Endothelial cell of umbilical vein (primary cell): ENCODE measurements around the gene IL3RA. TPM values are rescaled to one million over a fixed set of nuclear protein-coding genes. Genes with fewer than 3 reads are reported as not detected.

Experiments
- BruUV-seq: library from RNA; stranded (reverse); fragments of 400-500 nt; replicated peaks from 2 replicates; lab custom pipeline; 2021; lab: Mats Ljungman, UMichigan
- CTCF ChIA-PET: fragments of 300-600, 350-600 bp; sonication (Branson Sonifier 250); formaldehyde crosslinking; loops from one replicate; lab custom pipeline; 2021; ENCODE audit warnings: antibody characterized with exemption, inconsistent platforms; lab: Charles Lee
- POLR2A ChIA-PET: fragments of 300-600, 350-600 bp; sonication (Branson Sonifier 250); formaldehyde crosslinking; loops from one replicate; lab custom pipeline; 2021; ENCODE audit warnings: antibody characterized with exemption, inconsistent platforms; lab: Charles Lee
- DNase-seq: peaks from one replicate; pipeline ENCODE4 v3.0.0-alpha.2; 2011; ENCODE audit warnings: low read depth, low spot score
- FAIRE-seq: peaks from 2 replicates; lab custom pipeline; 2011; peaks lifted over from hg19 to GRCh38; lab: Jason Lieb, UNC
- H2AFZ ChIP-seq: 2 replicates; pipeline ENCODE4 v1.6.0; 2012; ENCODE audit warnings: low read depth, low read length, control low read depth, inconsistent platforms
- H3K27ac ChIP-seq: 2 replicates; pipeline ENCODE4 v1.5.1; 2011; ENCODE audit warnings: low read depth, mild to moderate bottlenecking, control low read depth, low read length, moderate library complexity; ENCODE audit not compliant: insufficient read depth
- H3K27me3 ChIP-seq, 2 experiments: 2 replicates each; pipeline versions ENCODE4 v1.6.0 to v1.6.1; 2011; ENCODE audit warnings: low read length in 2 of 2, mixed read lengths in 1 of 2; ENCODE audit not compliant: control insufficient read depth in 2 of 2, insufficient read depth in 2 of 2
- H3K36me3 ChIP-seq, 2 experiments: 2 replicates in 1 of 2; 3 replicates in 1 of 2; pipeline ENCODE4 v1.5.1; 2011; ENCODE audit warnings: low read length in 2 of 2, mild to moderate bottlenecking in 1 of 2, moderate library complexity in 1 of 2; ENCODE audit not compliant: control insufficient read depth in 2 of 2, insufficient read depth in 2 of 2; ENCODE audit errors: extremely low read depth in 1 of 2
- H3K4me1 ChIP-seq: 3 replicates; pipeline ENCODE4 v1.5.1; 2011; ENCODE audit warnings: mild to moderate bottlenecking, low read length; ENCODE audit not compliant: control insufficient read depth, insufficient read depth; ENCODE audit errors: extremely low read depth
- H3K4me2 ChIP-seq: 2 replicates; pipeline ENCODE4 v1.6.1; 2011; ENCODE audit warnings: low read length, control low read depth, mixed read lengths; ENCODE audit not compliant: insufficient read depth
- H3K4me3 ChIP-seq, 3 experiments: fragments of 200-600 bp in 1 of 3; sonication (generic), shearing (Covaris generic) in 1 of 3; replicated peaks in 1 of 3; 2 replicates each; pipeline ENCODE4 v1.5.1; 2011 to 2016; ENCODE audit warnings: control low read depth in 3 of 3, low read length in 3 of 3, mild to moderate bottlenecking in 2 of 3, inconsistent platforms in 1 of 3, low read depth in 1 of 3, moderate library complexity in 1 of 3; ENCODE audit not compliant: insufficient read depth in 1 of 3
- H3K79me2 ChIP-seq: 2 replicates; pipeline ENCODE4 v1.6.0; 2012; ENCODE audit warnings: low read length, inconsistent platforms; ENCODE audit not compliant: control insufficient read depth, insufficient read depth
- H3K9ac ChIP-seq: replicated peaks from 2 replicates; pipeline ENCODE3; 2011; ENCODE audit warnings: low read length, control low read depth; ENCODE audit not compliant: insufficient read depth; ENCODE audit errors: extremely low read depth
- H3K9me1 ChIP-seq: replicated peaks from 3 replicates; pipeline ENCODE4 v1.6.0; 2011; ENCODE audit warnings: mild to moderate bottlenecking, low read length; ENCODE audit not compliant: control insufficient read depth, insufficient read depth; ENCODE audit errors: extremely low read depth
- H3K9me3 ChIP-seq: replicated peaks from 2 replicates; pipeline ENCODE4 v1.5.1; 2012; ENCODE audit warnings: low read length, inconsistent platforms; ENCODE audit not compliant: control insufficient read depth, insufficient read depth
- H4K20me1 ChIP-seq: replicated peaks from 2 replicates; pipeline ENCODE3; 2011; ENCODE audit warnings: mild to moderate bottlenecking, low read length; ENCODE audit not compliant: control insufficient read depth, insufficient read depth; ENCODE audit errors: extremely low read depth
- CTCF ChIP-seq, 2 donors: IDR thresholded peaks; 1 replicate in 1 of 2; 2 replicates in 1 of 2; pipeline ENCODE4 v1.5.1; 2011; ENCODE audit warnings: low read length in 2 of 2, mild to moderate bottlenecking in 2 of 2, moderate library complexity in 2 of 2, control low read depth in 1 of 2, inconsistent platforms in 1 of 2, low read depth in 1 of 2; ENCODE audit not compliant: insufficient read depth in 1 of 2; ENCODE audit errors: extremely low read depth in 1 of 2
- EZH2 ChIP-seq: IDR thresholded peaks from 2 replicates; pipeline ENCODE4 v1.6.1; 2012; ENCODE audit warnings: borderline replicate concordance, low read depth, mild to moderate bottlenecking, moderate library complexity, low read length, inconsistent platforms; ENCODE audit not compliant: severe bottlenecking
- FOS ChIP-seq: IDR thresholded peaks from 2 replicates; pipeline ENCODE4 v1.6.1; 2011; ENCODE audit warnings: mild to moderate bottlenecking, low read length, moderate library complexity, borderline replicate concordance; ENCODE audit not compliant: insufficient read depth
- GATA2 ChIP-seq: IDR thresholded peaks from 2 replicates; pipeline ENCODE4 v1.7.0; 2011; ENCODE audit warnings: low read depth, mild to moderate bottlenecking, moderate library complexity, mixed read lengths, low read length; ENCODE audit not compliant: insufficient read length, insufficient read depth
- JUN ChIP-seq: IDR thresholded peaks from 2 replicates; pipeline ENCODE4 v1.6.1; 2011; ENCODE audit warnings: borderline replicate concordance, low read depth; ENCODE audit not compliant: insufficient read length, insufficient read depth
- MAX ChIP-seq: IDR thresholded peaks from 2 replicates; pipeline ENCODE4 v1.6.1; 2011; ENCODE audit not compliant: insufficient read depth, insufficient read length
- MYC ChIP-seq: IDR thresholded peaks from one replicate; pipeline ENCODE4 v1.6.1; 2011; ENCODE audit warnings: mild to moderate bottlenecking, low read depth, low read length
- POLR2A ChIP-seq: IDR thresholded peaks from 2 replicates; pipeline ENCODE4 v1.6.1; 2012; ENCODE audit warnings: low read depth, mild to moderate bottlenecking, control low read depth, low read length
- POLR2AphosphoS5 ChIP-seq: IDR thresholded peaks from 2 replicates; pipeline ENCODE4 v1.6.1; 2012; ENCODE audit warnings: low read depth, mild to moderate bottlenecking, control low read depth, low read length, moderate library complexity; ENCODE audit not compliant: insufficient read depth
- dilution Hi-C: fragments of 300-500 bp; cut with MboI; formaldehyde crosslinking; loops from one replicate; pipeline ENCODE4 v1.15.0; 2019; ENCODE audit warnings: low sequenced_read_pairs; ENCODE audit not compliant: extremely low pct_ligation_motif_present
- intact Hi-C: fragments of 100-400 bp; cut with micrococcal nuclease; formaldehyde crosslinking; loops from one replicate; pipeline ENCODE4 v1.10.0; 2022
- polyA plus RNA-seq, 4 experiments: library from polyadenylated mRNA; depleted of rRNA in 3 of 4; stranded (reverse) in 3 of 4; unstranded in 1 of 4; fragments of >200 nt; gene quantifications; 2 replicates each; pipeline versions ENCODE4 v1.2.1 to v1.2.3, GENCODE V29; 2011 to 2012; ENCODE audit warnings: missing spikeins in 1 of 4
- total RNA-seq: library from RNA; stranded (reverse); gene quantifications from 2 replicates; pipeline ENCODE4 v1.2.3, GENCODE V29; 2021

Gene IL3RA
- total and polyA plus RNA-seq, 2 donors (not counting 3 experiments of a cell fraction or from before 2014, with no cell fraction given): 28.9 to 35.1 TPM

- Histone ChIP-seq H3K9ac (no peak overlapping the region), H3K9me1 (no peaks in the 10 kb centered on the region), H3K4me3 (no peak overlapping the region), H3K27me3 (no peaks in the 10 kb centered on the region), H4K20me1 (no peaks in the 10 kb centered on the region), H3K27ac (no peak overlapping the region), H3K4me1 (no peaks in the 10 kb centered on the region), H3K79me2 (no peaks in the 10 kb centered on the region), H3K36me3 (peaks cover 2 to 15% of the 10 kb centered on the region in 2 experiments), H3K4me2 (no peak overlapping the region), H3K9me3 (no peaks in the 10 kb centered on the region), H2AFZ (no peak overlapping the region)
- ChIA-PET POLR2A (no interaction called here), CTCF (no interaction called here)
- dilution Hi-C loops: no loop called here
- DNase-seq (no peak), FAIRE-seq (no peak)
- TF ChIP-seq JUN: no peak
- TF ChIP-seq GATA2: no peak
- TF ChIP-seq FOS: no peak
- no peak for TF ChIP-seq MYC
- no peak for TF ChIP-seq MAX
- TF ChIP-seq EZH2: no peak
- TF ChIP-seq CTCF (IDR thresholded peaks at IDR 0.05; ENCODE audit: extremely low read depth in 1 of 2, insufficient read depth in 1 of 2, low read depth in 1 of 2, low read length in 2 of 2): no peak
- TF ChIP-seq POLR2AphosphoS5: no peak
- no peak for TF ChIP-seq POLR2A
- no TSS peak for BruUV-seq
- intact Hi-C loops: no loop called here
Observed at GRCh38 chrX:1400742-1401471, 64.3 kb downstream of the IL3RA start.
